Mucosa of descending colon (tissue), 3 donors: ENCODE measurements around the gene ABCA9. TPM values are rescaled to one million over a fixed set of nuclear protein-coding genes. Genes with fewer than 3 reads are reported as not detected.

Experiments used
- ATAC-seq: fragments of 200-7000 bp; cut with Tn5 transposase; one replicate; pipeline ENCODE4 v1.9.1; 2020; ENCODE audit warnings: mild to moderate bottlenecking, moderate library complexity
- DNase-seq, 3 donors: peaks; one replicate each; pipeline ENCODE4 v3.0.0-alpha.2; 2020
- H3K36me3 ChIP-seq: fragments of 200-600 bp; one replicate; pipeline ENCODE4 v1.8.0; 2021; ENCODE audit warnings: low read depth, mild to moderate bottlenecking
- H3K4me1 ChIP-seq: fragments of 200-600 bp; one replicate; pipeline ENCODE4 v1.8.0; 2021; ENCODE audit warnings: low read depth, mild to moderate bottlenecking
- H3K4me3 ChIP-seq: fragments of 200-600 bp; one replicate; pipeline ENCODE4 v1.8.0; 2021; ENCODE audit warnings: mild to moderate bottlenecking
- H3K9me3 ChIP-seq: fragments of 200-600 bp; one replicate; pipeline ENCODE4 v1.8.0; 2021; ENCODE audit warnings: mild to moderate bottlenecking
- intact Hi-C, 2 donors: fragments of 100-400 bp; cut with DNase I in 1 of 2; cut with micrococcal nuclease in 1 of 2; formaldehyde crosslinking; loops; one replicate each; pipeline versions ENCODE4 v1.11.0 to v1.11.1; 2022; cut with DNase I, micrococcal nuclease
- total RNA-seq, 3 donors: library from RNA; stranded (reverse); fragmentation: NEBNext Ultra II Directional in 2 of 3; extraction: Animal tissue kit (Norgen Biotek cat#: 25700) in 2 of 3; gene quantifications; one replicate each; pipeline versions ENCODE4 v1.2.1 to v1.2.4, GENCODE V29; 2021 to 2023
- TF ChIP-seq, protein P1 (sequence below): fragments of 200-600 bp; IDR thresholded peaks from one replicate; pipeline ENCODE4 v1.8.0; 2022; ENCODE audit warnings: antibody characterized with exemption, mild to moderate bottlenecking
- donor health status: DM: no; HTN: no; CAD: no; lungs with moderate emphysema.
- donor health status: DM: no; HTN: no; CAD: no.
- donor health status: DM: no; HTN: yes; CAD: no.

The ABCA9 gene
- total RNA-seq, 3 donors from 2014 or later: 2.0 to 20.0 (median 3.6) TPM

- ATAC-seq: no peak
- Histone ChIP-seq H3K4me1 (no peaks in the 10 kb centered on the region), H3K9me3 (no peaks in the 10 kb centered on the region)
Observed at GRCh38 chr17:69064001-69064400, 3.3 kb upstream of the ABCA9 start.

DNA sequence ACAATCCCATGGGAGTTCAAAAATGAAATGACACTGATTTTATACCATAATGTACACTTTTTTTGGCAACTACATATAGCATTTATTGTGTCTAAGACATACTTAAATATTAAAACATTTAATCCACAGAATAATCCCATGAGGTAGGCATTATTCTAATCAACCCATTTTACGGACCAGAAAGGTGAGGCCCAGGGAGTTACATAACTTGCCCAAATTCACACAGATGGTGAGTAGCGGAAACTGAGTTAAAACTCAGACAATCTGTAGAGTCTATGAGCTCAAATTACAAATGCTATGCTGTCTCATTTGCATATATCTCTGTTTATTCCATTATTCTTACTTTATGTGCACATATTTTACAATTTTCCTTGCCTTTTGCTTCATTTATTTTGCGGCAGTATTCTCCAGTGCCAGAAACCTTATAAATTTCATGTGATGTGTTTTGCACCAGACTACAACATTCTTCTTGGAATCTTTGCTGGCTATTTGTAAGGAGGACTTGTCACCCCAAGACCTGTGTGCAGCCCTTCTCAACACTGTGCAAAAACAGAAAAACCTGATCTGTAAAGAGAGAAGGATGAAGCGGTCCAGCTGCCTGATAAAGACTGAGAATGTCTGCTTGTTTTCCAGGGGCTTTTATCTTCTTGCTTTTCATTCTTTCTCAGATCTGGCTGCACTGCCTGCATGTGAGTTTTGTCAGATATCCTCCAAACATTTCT is 2.3 kb upstream of the ABCA9 start:
- Histone ChIP-seq H3K36me3 (no peaks in the 10 kb centered on the region), H3K4me3 (no peak overlapping the region), H3K9me3 (no peaks in the 10 kb centered on the region), H3K4me1 (no peaks in the 10 kb centered on the region)
- intact Hi-C loops: no loop called here
- TF ChIP-seq, protein P1, sequence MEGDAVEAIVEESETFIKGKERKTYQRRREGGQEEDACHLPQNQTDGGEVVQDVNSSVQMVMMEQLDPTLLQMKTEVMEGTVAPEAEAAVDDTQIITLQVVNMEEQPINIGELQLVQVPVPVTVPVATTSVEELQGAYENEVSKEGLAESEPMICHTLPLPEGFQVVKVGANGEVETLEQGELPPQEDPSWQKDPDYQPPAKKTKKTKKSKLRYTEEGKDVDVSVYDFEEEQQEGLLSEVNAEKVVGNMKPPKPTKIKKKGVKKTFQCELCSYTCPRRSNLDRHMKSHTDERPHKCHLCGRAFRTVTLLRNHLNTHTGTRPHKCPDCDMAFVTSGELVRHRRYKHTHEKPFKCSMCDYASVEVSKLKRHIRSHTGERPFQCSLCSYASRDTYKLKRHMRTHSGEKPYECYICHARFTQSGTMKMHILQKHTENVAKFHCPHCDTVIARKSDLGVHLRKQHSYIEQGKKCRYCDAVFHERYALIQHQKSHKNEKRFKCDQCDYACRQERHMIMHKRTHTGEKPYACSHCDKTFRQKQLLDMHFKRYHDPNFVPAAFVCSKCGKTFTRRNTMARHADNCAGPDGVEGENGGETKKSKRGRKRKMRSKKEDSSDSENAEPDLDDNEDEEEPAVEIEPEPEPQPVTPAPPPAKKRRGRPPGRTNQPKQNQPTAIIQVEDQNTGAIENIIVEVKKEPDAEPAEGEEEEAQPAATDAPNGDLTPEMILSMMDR: no peak
- DNase-seq: no peak
- ATAC-seq: no peak

More at GRCh38 chr17:69064001-69064400, 3.3 kb upstream of the ABCA9 start:
- no peak for DNase-seq
- Histone ChIP-seq H3K36me3 (no peaks in the 10 kb centered on the region), H3K4me3 (no peak overlapping the region)
- intact Hi-C loops: no loop called here
- TF ChIP-seq, protein P1: no peak

DNA sequence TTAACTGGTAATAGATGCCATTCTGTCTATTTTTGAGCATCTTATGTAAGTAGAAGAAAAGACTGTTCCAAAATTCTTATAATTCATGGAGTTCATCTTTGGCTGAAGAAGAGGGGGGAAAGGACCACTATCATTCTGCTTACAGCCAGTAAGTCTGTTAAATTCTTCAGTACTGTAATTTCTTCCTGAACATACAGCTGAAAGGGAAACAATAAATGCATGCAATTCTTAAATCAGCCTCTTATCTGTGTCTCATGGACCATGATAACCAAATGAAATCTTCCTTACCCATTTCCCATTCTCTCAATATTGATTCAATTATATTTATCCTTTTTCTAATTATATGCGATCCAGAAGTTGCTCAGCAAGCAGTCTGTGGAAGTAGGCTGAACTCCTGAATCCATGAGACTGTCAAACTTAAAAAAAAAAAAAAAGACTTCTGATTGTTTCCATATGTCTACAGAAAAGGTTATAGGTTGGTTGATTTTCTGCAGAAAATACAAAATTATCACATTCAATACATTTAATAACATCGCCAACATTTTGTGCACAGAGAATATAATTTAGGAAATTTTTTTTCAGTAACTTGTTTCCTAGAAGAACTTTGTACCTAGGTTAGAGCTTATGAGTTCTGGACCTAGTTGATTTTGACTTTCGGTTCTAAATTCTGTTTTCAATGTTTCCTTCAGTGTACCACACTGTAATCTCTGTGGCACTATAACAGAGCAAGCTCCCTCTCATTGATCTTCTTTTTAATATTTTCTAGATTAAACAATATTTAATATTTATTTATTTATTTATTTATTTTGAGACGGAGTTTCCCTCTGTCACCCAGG is 1.2 kb upstream of the ABCA9 start:
- TF ChIP-seq, protein P1: no peak
- no peak for DNase-seq
- H3K9me3 ChIP-seq: no peaks in the 10 kb centered on the region
- H3K36me3 ChIP-seq: no peaks in the 10 kb centered on the region
- no peaks in the 10 kb centered on the region for H3K4me1 ChIP-seq
- ATAC-seq: no peak
- intact Hi-C loops: no loop called here
- H3K4me3 ChIP-seq: no peak overlapping the region

DNA sequence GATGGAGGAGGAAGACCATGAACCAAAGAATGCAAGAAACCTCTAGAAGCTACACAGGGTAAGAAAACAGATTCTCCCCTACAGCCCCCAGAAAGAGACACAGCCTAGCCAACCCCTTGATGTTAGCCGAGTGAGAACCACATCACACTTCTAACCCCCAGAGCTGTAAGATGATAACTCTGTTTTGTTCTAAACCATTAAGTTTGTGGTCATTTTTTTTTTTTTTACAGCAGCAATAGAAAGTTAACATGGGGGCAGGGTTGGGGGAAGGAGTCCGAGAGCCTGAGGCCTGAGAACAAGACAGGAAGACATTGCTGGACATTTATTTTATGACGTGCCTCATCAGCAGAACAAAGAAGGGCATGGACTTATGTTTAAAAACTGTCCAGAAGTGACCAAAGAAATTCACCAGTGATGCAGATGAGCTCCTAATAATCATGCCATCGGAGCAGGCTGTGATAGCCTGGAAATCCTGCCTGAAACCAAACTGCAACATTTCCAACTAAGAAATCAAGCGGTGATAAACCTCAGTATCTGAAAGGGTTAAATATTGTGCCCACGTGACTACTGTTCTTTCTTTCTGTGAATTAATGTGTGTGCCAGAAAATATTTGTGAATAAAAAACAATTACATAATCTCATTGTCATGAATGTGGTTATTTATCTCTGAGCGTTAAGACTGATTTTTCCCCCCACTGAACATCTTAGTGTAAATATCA is 1.1 kb downstream of the ABCA9 start:
- H3K4me1 ChIP-seq: no peaks in the 10 kb centered on the region
- no peaks in the 10 kb centered on the region for H3K9me3 ChIP-seq
- H3K36me3 ChIP-seq: no peaks in the 10 kb centered on the region
- H3K4me3 ChIP-seq: no peak overlapping the region
- DNase-seq: no peak
- no peak for ATAC-seq
- TF ChIP-seq, protein P1: no peak
- intact Hi-C loops: no loop called here

- ATAC-seq: peak; percentile 63
- intact Hi-C loops: no loop called here
- no peaks in the 10 kb centered on the region for H3K36me3 ChIP-seq
Observed at GRCh38 chr17:69058165-69058564, 2.6 kb downstream of the ABCA9 start.

More at GRCh38 chr17:69058165-69058564, 2.6 kb downstream of the ABCA9 start:
- no peaks in the 10 kb centered on the region for H3K9me3 ChIP-seq
- no peaks in the 10 kb centered on the region for H3K4me1 ChIP-seq
- no peak for DNase-seq
- TF ChIP-seq, protein P1: no peak
- no peak overlapping the region for H3K4me3 ChIP-seq
